Stimulated activated CD8-positive, alpha-beta memory T cell treated with anti-CD3 and anti-CD28 coated beads, Interleukin-4, amount 100 ng/mL, for 1 hour (primary cell): ENCODE measurements around the gene KIAA1958.
"Not testable (repeated sequence)": the region's sequence is repeated elsewhere in the genome, so short reads cannot be mapped to it uniquely, and the experiment has no call there.

Experiments
- DNase-seq, 2 donors: peaks; one replicate each; pipeline ENCODE4 v3.0.0-alpha.2; 2020; ENCODE audit warnings: low read depth in 2 of 2, low spot score in 1 of 2

The KIAA1958 gene

DNA sequence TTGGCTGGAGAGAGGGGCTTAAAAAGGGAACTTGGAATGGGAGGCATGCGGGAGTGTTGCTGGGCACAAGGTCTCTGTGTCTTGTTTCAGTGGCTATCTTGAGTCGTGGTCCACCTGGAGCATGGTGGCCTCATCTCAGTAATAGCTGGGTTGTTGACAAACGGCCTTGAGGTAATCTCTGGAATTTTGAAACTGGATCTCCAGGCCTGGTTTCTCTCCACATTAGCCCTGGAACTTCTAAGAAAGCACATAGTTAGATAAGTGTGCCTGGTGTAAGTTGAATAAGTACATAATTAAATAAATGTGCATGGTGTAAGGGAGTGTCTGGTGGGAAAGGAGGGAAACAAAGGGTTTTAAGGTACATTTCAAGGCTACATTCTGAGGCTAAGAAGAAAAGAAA, 169.0 kb downstream of the KIAA1958 start:
- DNase-seq = no peak

DNA sequence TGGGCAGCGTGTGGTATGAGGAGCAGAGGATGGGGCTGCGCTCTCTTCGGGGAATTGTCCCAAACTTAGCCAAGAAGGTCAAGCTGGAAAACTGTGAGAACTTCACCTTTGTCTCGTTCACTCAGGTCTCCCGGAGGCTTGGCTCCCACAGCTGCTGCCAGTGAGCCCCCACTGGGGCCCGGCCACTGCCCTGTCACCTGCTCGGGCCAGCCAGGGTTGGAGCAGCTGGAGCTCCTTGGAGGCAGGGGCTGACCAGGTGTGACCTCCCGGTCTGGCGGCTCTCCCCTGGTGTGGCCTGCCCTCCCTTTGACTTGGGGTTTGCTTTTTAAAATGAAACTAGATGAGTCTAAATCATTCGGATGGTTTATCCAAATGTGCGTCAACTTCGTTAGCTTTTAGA, 173.3 kb downstream of the KIAA1958 start:
- DNase-seq = no peak

DNA sequence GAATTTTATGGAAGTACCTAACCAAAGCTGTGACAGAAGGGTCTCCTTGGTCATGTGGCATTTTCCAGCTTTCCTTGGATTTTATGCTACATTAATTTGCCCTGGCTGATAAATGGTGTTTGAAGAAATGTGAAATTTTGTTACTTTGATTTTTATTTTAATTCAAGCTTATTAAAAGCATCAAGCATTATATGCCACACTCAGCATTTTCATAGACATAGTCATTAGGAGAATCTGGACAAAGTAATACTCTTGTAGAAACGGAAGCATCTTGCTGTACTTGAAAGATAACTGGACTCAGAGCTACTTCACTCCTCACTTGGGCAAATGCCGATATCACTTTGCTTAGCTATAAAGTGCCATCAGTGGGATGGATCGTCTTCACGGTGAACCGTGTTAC, 177.1 kb downstream of the KIAA1958 start:
- DNase-seq = no peak

DNA sequence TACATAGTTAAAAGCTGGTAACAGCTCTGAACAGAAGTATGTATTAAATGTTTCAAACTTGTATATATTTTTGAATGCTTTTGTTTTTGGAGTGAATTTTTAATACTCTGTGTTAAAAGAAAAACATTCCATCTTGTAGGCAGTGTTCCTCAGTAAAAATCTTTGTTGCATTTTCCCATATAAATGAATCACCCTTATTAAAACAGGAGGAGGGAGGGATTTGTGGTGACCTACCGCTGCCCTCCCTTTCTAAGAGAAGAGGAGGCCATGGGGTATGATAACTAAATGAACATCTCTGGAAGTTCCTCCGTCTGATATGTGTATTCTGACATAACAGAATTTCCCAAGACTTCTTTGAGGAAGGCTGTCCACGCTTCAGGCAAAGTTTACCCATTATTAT, 177.9 kb downstream of the KIAA1958 start:
- DNase-seq = no peak

DNA sequence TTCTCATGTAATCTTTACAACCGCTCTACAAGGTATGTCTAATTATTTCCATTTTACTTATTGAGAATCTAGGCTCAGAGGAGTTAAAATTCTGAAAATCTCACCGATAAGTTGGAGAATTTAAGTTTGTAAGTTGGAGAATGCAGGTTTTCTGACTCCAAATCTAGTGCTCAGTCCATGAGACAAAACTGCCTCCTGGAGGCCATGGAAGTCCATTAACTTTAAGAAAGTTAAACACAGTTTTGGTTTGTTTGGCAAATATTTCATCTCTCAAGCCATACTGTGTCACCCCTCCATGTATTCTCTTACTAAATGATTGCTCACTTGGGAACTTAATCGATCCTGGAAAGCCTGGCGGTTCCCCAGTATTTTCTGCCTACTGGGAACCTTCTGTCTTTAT, 178.7 kb downstream of the KIAA1958 start:
- DNase-seq = no peak

DNA sequence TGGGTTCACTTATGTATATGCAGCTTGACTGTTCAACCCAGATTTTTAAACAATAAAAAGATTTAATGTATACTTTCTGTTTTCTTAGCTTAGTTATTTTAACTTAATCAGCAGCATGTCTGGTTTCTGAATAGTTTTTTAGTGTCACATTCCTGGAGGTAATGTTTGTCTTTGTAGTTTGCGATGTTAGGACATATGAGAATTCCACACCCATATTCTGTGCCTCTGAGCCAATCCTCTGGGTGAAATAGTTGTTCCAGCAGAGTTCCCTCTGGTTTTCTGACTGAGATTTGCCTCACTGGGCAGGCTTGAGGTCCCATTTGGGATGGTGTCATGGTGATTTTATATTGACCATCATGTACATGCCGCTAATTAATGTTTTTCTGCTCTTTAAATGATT, 182.7 kb downstream of the KIAA1958 start:
- no peak for DNase-seq

DNA sequence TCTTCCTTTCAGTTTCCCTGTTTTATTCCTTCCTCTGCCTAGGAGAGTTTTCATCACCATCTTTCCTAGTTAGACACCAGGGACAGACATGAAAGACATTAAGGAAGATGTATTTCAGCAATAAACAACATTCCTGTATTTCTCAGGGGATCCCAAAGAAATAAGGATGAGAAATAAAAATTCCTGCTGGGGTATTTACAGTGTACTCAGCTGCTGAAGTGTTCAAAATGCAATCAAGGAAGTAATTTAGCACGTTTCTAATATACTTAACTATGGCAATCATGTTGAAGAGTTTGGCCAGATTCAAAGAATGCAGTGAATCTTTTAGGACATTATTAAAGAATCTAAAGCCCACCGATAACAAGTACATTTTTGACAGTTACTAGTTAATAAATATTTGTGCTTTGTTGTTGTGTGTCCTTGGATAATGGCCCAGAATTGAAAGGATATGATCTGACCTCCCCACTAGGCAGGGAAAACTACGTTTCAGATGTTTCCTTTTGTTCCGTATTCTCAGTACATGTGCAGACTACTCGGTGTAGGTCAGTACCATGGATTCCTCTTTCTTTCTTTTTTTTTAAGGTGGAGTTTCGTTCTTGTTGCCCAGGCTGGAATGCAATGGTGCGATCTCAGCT, 184.5 kb downstream of the KIAA1958 start:
- no peak for DNase-seq

DNA sequence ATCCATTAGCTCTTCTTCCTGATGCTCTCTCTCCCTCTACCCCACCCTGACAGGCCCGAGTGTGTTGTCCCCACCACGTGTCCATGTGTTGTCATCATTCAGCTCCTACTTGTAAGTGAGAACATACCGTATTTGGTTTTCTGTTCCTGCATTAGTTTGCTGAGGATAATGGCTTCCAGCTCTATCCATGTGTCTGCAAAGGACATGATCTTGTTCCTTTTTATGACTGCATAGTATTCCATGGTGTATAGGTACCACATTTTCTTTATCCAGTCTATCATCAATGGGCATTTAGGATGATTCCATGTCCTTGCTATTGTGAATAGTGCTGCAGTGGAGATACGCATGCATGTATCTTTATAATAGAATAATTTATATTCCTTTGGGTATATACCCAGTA, 186.6 kb downstream of the KIAA1958 start:
- DNase-seq = not testable (repeated sequence)

DNA sequence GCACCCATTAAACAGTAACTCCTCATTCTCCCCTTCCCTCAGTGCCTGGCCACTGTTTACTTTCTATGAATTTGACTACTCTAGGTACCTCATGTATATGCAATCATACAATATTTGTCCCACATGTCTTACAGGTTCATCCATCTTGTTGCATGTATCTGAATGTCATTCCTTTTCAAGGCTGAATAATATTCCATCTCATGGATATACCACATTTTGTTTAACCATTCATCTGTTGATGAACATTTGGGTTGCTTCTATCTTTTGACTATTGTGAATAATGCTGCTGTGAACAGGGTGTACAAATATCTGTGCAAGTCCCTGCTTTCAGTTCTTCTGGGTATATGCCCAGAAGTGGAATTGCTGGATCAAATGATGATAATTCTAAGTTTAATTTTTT, 190.4 kb downstream of the KIAA1958 start:
- no peak for DNase-seq

DNA sequence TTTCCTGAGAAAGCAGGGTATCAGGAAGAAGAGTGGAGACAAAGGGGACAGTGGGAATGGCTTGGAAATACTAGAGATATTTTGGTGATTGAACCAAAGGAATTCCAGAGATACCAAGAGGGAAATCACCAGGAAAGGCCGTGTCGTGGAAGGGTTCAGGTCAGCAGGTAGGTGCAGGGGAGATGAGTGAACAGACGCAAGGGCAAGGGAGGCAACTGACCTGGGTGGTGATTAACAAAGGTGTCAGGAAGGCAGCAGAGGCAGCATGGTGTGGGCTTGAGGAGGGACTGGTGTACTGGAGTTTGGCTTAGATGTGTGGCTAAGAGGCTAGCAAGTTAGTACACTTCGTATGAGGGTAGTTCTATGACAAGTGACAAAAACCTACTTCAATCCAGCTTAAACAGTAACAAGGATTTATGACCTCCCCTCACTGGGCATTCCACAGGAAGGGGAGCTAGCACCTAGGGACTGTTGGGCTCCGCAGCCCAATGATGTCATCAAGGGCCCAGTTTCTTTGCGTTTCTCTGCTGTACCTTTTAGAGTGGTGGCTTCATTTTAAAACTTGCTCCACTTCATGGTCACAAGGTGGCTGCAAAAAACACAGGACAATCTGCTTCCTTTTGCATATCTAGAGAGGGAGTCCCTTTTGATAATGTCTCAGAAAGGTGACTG, 194.2 kb downstream of the KIAA1958 start:
- DNase-seq = no peak

DNA sequence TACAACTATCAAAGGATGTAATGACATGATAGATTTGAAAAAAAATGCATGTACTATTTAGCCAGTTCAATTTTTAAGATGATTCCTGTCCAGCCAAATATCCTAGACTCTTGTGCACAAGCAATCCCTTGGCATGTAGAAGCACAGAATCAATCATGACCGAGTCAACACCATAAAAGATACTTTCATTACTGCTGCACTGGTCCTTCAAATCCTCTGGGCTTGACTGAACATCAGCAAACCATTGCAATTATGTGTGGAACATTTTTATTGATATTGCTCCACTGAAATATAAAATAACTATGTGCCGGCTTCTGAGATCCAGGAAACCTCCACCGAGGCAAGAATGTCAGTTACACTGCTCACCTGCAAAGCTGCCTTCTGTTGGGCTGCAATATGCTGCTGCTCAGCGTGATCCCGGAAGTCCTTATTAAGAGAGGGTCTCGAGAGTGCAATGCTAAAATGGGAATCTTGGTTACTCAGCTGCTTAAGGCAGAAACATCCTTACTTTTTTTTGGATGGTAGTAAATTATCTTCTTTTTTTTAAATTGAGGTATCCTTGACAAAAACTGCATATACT, 202.6 kb downstream of the KIAA1958 start:
- no peak for DNase-seq

DNA sequence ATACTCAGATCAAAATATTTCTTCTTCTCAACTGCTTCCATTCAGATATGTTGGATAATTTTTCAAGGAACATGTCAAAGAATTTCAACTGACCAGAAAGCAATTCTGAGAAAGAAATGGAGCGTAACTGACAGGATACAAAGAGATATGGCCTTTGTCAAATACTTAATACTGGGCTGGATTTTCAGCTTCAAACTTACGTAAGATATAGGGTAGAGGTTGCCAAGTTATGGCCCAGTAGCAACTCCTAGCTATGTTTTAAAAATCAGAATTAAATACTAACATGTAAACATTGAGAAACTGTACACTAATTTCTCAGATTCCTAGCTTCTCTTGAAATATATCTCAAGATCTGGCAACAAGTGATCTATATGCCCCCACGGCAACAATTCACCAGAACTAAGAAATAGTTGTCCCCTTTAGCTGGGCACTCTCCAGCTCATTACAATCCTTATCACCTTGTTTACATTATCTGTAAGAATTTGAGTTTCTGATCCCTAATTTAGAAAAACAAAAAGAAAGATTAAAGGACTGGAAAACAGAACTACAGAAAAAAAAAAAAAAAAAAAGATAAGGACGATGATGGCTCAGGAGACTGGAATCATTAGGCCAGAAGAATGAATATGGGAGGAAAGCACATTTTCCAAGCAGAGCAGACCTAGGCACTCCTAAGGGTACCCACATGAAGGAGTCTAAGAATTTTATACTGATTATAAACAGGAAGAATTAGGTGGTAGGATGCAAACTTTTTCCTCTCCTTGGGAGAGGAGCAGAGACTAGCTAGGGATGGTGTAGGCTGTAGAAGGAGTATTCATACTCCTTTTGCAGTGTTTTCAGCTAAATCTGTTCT, 208.3 kb downstream of the KIAA1958 start:
- no peak for DNase-seq

DNA sequence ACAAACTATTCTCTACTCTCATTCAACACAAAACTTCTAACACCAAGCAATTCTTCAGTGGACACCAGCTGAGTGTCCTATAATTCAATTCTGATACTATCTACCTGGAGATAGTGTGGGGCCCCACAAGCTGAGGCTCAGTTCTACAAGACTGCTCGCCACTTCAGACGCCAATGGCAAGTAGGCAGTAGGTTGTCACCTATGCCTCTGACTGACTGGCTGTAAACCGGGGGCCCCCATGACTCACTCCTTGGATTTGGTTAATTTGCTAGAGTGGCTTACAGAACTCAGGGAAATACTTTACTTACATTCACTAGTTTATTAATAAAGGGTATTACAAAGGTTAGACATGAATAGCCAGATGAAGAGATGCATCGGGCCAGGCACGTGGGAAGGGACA, 209.8 kb downstream of the KIAA1958 start:
- no peak for DNase-seq

DNA sequence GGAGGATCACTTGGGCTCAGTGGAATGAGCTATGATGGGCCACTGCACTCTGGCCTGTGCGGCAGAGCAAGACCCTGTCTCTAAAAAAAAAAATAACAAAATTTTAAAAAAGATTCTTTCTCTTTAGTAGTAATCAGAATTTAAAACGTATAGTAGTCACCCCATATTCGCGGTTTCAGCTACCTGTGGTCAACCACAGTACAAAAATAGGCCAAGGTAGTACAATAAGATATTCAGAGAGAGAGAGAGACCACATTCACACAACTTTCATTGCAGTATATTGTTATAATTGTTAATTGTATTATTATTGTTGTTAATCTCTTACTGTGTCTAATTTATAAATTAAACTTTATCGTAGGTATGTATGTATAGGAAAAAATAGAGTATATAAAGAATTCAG, 212.6 kb downstream of the KIAA1958 start:
- no peak for DNase-seq

DNA sequence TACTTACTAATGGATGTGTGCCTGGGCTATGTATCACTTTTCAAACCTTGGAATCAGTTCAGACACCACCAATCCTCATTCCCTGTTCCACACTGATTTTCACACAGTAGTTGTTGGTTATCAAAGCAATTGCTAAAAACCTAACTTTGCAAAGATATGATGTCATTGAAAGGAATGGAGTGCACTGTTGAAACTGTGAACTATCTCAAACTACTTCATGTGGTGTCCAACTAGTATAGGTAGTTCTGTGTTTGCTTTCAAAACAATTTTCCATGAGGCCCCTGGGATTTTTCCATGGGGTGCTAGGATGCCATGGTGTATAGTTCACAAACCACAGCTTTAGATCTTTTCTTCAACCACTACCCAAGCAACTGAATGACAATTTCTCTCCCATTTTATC, 213.5 kb downstream of the KIAA1958 start:
- DNase-seq = no peak

DNA sequence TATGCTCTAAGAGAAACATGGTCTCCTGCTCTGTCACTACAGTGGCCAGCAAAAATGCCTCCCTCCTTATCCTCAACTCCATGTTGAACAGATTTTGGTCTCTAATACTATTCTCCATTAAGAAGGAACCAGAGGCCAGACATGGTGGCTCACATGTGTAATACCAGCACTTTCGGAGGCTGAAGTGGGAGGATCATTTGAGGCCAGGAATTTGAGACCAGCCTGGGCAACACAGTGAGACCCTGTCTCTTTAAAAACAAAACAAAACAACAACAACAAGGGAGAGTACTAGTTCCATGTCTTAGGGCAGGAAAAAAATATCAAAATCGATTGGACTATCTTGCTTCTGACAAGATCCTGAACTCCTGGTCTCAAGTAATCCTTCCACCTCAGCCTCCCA, 216.7 kb downstream of the KIAA1958 start:
- DNase-seq = no peak

DNA sequence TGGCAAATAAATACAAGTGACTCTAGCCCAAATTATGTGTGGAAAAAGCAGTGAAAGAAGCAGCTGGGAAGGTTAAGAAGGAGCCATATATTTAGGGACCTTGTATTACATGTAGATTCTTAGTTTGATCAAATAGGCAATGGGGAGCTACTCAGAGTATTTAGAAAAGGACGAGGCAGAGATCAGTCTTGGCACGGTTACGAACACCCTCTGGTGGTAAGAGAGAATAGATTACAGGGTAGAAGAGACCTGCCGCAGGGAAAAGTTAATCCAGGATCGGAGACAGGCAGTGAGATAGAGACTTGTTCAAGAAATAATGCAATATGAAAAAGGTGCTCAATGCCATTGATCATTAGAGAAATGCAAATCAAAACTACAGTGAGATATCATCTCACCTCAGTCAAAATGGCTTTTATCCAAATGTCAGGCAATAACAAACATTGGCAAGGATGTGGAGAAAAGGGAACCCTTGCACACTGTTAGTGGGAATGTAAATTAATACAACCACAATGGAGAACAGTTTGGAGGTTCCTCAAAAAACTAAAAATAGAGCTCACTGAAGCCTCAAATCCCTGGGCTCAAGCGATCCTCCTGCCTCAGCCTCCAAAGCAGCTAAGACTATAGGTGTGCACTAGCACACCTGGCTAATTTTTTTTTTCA, 219.3 kb downstream of the KIAA1958 start:
- no peak for DNase-seq

DNA sequence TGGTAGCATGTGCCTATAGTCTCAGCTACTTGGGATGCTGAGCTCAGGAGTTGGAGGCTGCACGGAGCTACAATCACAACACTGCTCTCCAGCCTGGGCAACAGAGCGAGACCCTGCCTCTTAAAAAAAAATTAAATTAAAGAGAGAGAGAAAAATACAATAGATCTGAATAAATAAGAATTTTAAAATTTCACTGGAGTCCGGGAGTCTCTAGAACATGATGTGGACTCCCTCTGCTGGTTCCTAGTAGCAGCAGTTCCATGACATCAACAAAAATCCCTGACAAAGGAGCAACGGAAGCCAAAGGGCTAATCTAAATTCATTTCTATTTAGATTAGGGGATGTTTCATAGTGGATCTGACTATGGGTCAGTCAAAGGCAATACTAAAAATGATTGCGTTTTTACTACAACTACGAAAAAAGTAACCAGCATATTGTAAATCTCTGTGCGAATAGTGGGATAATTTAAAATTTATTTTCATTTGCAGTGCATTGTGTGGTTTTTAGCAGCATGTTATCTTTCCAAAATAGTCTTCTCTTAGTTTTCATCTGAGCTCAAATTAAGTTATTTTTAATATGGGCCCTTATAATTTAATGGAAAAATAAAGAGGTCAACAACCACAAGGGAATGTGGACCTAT, 224.5 kb downstream of the KIAA1958 start:
- no peak for DNase-seq

DNA sequence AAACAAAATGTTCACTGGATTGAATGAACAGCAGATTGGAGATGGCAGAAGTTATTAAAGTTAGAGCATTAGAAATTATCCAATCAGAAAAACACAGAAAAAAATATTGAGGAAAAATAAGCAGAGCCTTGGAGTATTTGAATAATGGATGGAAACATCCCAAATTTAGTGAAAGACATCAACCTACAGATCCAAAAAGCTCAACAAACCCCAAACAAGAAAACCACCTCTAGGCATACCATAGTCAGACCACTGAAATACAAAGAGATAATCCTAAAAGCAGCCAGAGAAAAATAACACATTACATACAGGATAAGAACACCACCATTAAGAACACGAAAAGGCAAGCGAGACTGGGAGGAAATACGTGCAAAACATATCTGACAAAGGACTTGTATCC, 226.1 kb downstream of the KIAA1958 start:
- no peak for DNase-seq

DNA sequence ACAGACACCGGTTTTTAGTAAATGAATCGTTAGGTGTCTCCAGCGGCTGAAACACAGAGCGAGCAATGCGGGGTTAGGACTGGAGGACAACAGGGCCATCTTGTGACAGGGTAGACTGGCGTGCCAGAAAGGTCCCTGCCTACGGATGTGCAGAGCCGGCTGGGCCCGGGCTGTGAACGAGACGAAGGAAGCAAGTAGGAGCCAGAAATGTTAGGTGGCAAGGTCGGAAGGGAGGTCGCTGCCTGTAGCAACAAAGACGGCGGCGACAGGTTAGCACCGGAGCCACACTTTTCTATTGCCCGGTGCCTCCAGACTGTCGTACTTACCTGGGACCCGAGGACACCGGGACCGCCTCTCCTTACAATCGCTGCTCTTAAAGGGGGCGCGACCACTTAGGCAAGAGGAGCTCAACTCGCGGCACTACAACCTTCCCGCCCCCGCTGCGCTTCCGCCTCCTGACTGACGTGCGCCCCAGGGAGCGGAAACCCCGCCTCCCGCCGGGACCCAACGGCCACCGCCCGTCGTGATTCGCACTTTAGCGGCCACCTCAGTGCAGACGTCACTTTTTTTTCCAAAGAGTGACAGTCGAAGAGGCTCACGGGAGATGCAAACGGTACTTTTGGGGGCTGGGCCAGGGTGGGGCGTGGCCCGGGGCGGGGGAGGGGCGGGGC, 231.2 kb downstream of the KIAA1958 start, which contains the start of gene INIP:
Gene INIP (minus strand): TSS at position 457 of the 671 bp plus-strand sequence. CDS start 1,632 bp downstream, outside the sequence.
- DNase-seq = peak; percentile 91 to 95
